ENCODE results near the gene CACFD1. TPM values are rescaled to one million over a fixed set of nuclear protein-coding genes. Genes with fewer than 3 reads are reported as not detected.

The CACFD1 gene
- total RNA-seq, 1 experiment from 2014 or later: 27.0 TPM

- no TSS peak for BruUV-seq (replicated peaks)
- POLR2A ChIA-PET: no interaction called here
These were observed 21.8 kb upstream of the CACFD1 start for GRCh38 chr9:133437753-133438531.

GRCh38 chr9:133439337-133439736 lies 20.4 kb upstream of the CACFD1 start:
- intact Hi-C loops (cut with micrococcal nuclease; ENCODE audit: unreplicated experiment): no loop called here
- Histone ChIP-seq H3K27me3 (replicated peaks; ENCODE audit: control insufficient read depth, insufficient read depth, low read length) (no peaks in the 10 kb centered on the region), H3K4me3 (ENCODE audit: low read depth, low read length) (no peak overlapping the region), H3K4me1 (no peaks in the 10 kb centered on the region), H3K36me3 (ENCODE audit: control insufficient read depth, insufficient read depth, low read length) (no peaks in the 10 kb centered on the region), H3K9me3 (no peaks in the 10 kb centered on the region)
- H3K4me1 Mint-ChIP-seq (ENCODE audit: low read depth, unreplicated experiment): no peaks in the 10 kb centered on the region
- H3K9me3 Mint-ChIP-seq (ENCODE audit: unreplicated experiment): no peaks in the 10 kb centered on the region
- no peak overlapping the region for H3K27ac Mint-ChIP-seq (ENCODE audit: unreplicated experiment)
- no peak overlapping the region for H3K4me3 Mint-ChIP-seq (ENCODE audit: unreplicated experiment)
- no peak for TF ChIP-seq CTCF (IDR thresholded peaks at IDR 0.05; ENCODE audit: insufficient read depth in 1 of 2, low read depth in 1 of 2, low read length in 1 of 2, severe bottlenecking in 1 of 2, unreplicated experiment in 1 of 2)
- ChIA-PET POLR2A (no interaction called here), CTCF (no interaction called here)
- no peaks in the 10 kb centered on the region for H3K27me3 Mint-ChIP-seq (ENCODE audit: insufficient read depth, unreplicated experiment)
- BruUV-seq (replicated peaks): no TSS peak
- no peaks in the 10 kb centered on the region for H3K36me3 Mint-ChIP-seq (ENCODE audit: insufficient read depth, unreplicated experiment)
- DNase-seq: no peak

More at GRCh38 chr9:133437753-133438531, 21.8 kb upstream of the CACFD1 start:
- Mint-ChIP-seq H3K27ac (ENCODE audit: unreplicated experiment) (no peak overlapping the region), H3K4me3 (ENCODE audit: unreplicated experiment) (no peak overlapping the region), H3K9me3 (ENCODE audit: unreplicated experiment) (no peaks in the 10 kb centered on the region), H3K27me3 (ENCODE audit: insufficient read depth, unreplicated experiment) (no peaks in the 10 kb centered on the region), H3K36me3 (ENCODE audit: insufficient read depth, unreplicated experiment) (no peaks in the 10 kb centered on the region), H3K4me1 (ENCODE audit: low read depth, unreplicated experiment) (no peaks in the 10 kb centered on the region)
- peak; percentile 23 to 58 for TF ChIP-seq CTCF (IDR thresholded peaks at IDR 0.05; ENCODE audit: insufficient read depth in 1 of 2, low read depth in 1 of 2, low read length in 1 of 2, severe bottlenecking in 1 of 2, unreplicated experiment in 1 of 2)
- CTCF ChIA-PET: interaction anchor here (0.7 to 1.3 kb wide), 3 partner anchors 22 to 49 kb away, joined by 3 to 5 read pairs (median 4); partner anchors contain the start of gene CACFD1
- intact Hi-C loops (cut with micrococcal nuclease; ENCODE audit: unreplicated experiment): no loop called here
- Histone ChIP-seq H3K36me3 (ENCODE audit: control insufficient read depth, insufficient read depth, low read length) (no peaks in the 10 kb centered on the region), H3K27me3 (replicated peaks; ENCODE audit: control insufficient read depth, insufficient read depth, low read length) (no peaks in the 10 kb centered on the region), H3K9me3 (no peaks in the 10 kb centered on the region), H3K4me3 (ENCODE audit: low read depth, low read length) (no peak overlapping the region), H3K4me1 (no peaks in the 10 kb centered on the region)
- DNase-seq: peak in 1 of 2 experiments; percentile 62

DNA sequence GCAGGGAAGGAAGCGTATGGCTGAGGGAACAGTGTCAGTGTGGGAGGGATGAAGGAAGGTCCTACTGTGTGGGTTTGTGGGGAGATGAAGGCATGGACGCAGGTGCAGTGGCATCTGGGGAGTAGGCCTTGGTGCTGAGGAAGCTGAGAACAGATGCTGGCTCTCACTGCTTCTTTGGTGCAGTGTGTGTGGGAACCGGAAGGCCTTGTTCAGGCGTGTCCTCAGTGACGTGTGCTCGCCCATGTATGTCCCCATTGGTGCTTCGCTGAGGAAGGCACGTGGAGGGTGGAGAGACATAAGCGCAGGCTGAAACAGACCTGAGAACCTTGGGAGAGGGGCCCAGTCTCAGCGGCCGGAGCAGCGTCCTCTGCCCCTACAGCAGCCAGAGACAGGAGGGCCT lies 18.9 kb upstream of the CACFD1 start:
- no peak for TF ChIP-seq CTCF (IDR thresholded peaks at IDR 0.05; ENCODE audit: insufficient read depth in 1 of 2, low read depth in 1 of 2, low read length in 1 of 2, severe bottlenecking in 1 of 2, unreplicated experiment in 1 of 2)
- ChIA-PET CTCF (no interaction called here), POLR2A (no interaction called here)
- Histone ChIP-seq H3K9me3 (no peaks in the 10 kb centered on the region), H3K4me3 (ENCODE audit: low read depth, low read length) (no peak overlapping the region), H3K27me3 (replicated peaks; ENCODE audit: control insufficient read depth, insufficient read depth, low read length) (no peaks in the 10 kb centered on the region), H3K4me1 (no peaks in the 10 kb centered on the region), H3K36me3 (ENCODE audit: control insufficient read depth, insufficient read depth, low read length) (no peaks in the 10 kb centered on the region)
- Mint-ChIP-seq H3K27ac (ENCODE audit: unreplicated experiment) (no peak overlapping the region), H3K36me3 (ENCODE audit: insufficient read depth, unreplicated experiment) (no peaks in the 10 kb centered on the region), H3K27me3 (ENCODE audit: insufficient read depth, unreplicated experiment) (no peaks in the 10 kb centered on the region), H3K9me3 (ENCODE audit: unreplicated experiment) (no peaks in the 10 kb centered on the region), H3K4me1 (ENCODE audit: low read depth, unreplicated experiment) (no peaks in the 10 kb centered on the region), H3K4me3 (ENCODE audit: unreplicated experiment) (no peak overlapping the region)
- intact Hi-C loops (cut with micrococcal nuclease; ENCODE audit: unreplicated experiment): no loop called here
- DNase-seq: no peak
- no TSS peak for BruUV-seq (replicated peaks)
